LNCaP clone FGC (cell line): ENCODE results near the gene SPAST.
"Not testable (repeated sequence)": the region's sequence is repeated elsewhere in the genome, so short reads cannot be mapped to it uniquely, and the experiment has no call there.

Experiments
- DNase-seq: peaks from one replicate; pipeline ENCODE4 v3.0.0-alpha.2; 2011; ENCODE audit warnings: low read depth
- H3K4me3 ChIP-seq: 2 replicates; pipeline ENCODE4 v1.5.1; 2011; ENCODE audit warnings: mild to moderate bottlenecking, low read depth, low read length, control low read depth
- CTCF ChIP-seq: IDR thresholded peaks from 2 replicates; pipeline ENCODE4 v1.5.1; 2012; ENCODE audit warnings: mild to moderate bottlenecking; ENCODE audit not compliant: control insufficient read depth, insufficient read depth; ENCODE audit errors: extremely low read depth

The SPAST gene

GRCh38 chr2:32166115-32166574 is 102.8 kb downstream of the SPAST start:
- TF ChIP-seq CTCF, result no peak
- DNase-seq, result no peak
- H3K4me3 ChIP-seq, result peak overlapping the region; percentile 95

- no peak overlapping the region for H3K4me3 ChIP-seq
- DNase-seq, result no peak
Measured at GRCh38 chr2:32168513-32168912, 105.2 kb downstream of the SPAST start.

GRCh38 chr2:32172870-32173269 is 109.5 kb downstream of the SPAST start:
- DNase-seq, result no peak
- no peak overlapping the region for H3K4me3 ChIP-seq
- TF ChIP-seq CTCF, result no peak

More at GRCh38 chr2:32168513-32168912, 105.2 kb downstream of the SPAST start:
- no peak for TF ChIP-seq CTCF

- no peak overlapping the region for H3K4me3 ChIP-seq
- TF ChIP-seq CTCF, result no peak
- DNase-seq, result no peak
Measured at GRCh38 chr2:32182667-32183066, 119.3 kb downstream of the SPAST start.

- TF ChIP-seq CTCF, result no peak
- no peak overlapping the region for H3K4me3 ChIP-seq
- no peak for DNase-seq
Measured at GRCh38 chr2:32189011-32189410, 125.7 kb downstream of the SPAST start.

GRCh38 chr2:32192418-32192817 is 129.1 kb downstream of the SPAST start:
- DNase-seq, result no peak
- TF ChIP-seq CTCF, result no peak
- no peak overlapping the region for H3K4me3 ChIP-seq

- no peak overlapping the region for H3K4me3 ChIP-seq
- no peak for TF ChIP-seq CTCF
- no peak for DNase-seq
Measured at GRCh38 chr2:32200814-32201213, 137.5 kb downstream of the SPAST start.

GRCh38 chr2:32203428-32203827 is 140.1 kb downstream of the SPAST start:
- not testable (repeated sequence) for H3K4me3 ChIP-seq, DNase-seq
